Measurements from ENCODE around the gene COBL. TPM values are rescaled to one million over a fixed set of nuclear protein-coding genes. Genes with fewer than 3 reads are reported as not detected.

COBL gene
- total RNA-seq, 4 donors from 2014 or later, result 17.2 to 59.7 (median 31.0) TPM

DNA sequence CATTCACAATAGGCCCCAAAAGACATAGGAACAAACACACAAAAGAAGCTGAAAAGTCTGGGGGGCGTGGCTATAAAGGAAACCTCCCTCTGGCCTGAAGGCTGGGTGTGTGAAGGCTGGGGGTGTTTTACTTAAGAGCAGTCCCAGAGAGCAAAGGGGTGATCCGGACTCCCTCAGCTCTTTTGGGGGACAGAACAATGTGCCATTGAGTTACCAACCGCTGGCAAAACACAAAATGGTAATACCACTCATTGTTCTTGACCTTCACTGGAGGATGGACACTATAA is 189.0 kb downstream of the COBL start:
- Histone ChIP-seq H3K27ac (no peak overlapping the region), H3K9me3 (no peaks in the 10 kb centered on the region), H3K4me3 (no peak overlapping the region), H3K4me1 (peaks cover 0 to 9% (median 0%) of the 10 kb centered on the region in 3 donors), H3K27me3 (no peaks in the 10 kb centered on the region), H3K36me3 (no peaks in the 10 kb centered on the region)
- no peak for ATAC-seq
- no peak for TF ChIP-seq EP300 (IDR thresholded peaks at IDR 0.05)
- TF ChIP-seq, protein P1, sequence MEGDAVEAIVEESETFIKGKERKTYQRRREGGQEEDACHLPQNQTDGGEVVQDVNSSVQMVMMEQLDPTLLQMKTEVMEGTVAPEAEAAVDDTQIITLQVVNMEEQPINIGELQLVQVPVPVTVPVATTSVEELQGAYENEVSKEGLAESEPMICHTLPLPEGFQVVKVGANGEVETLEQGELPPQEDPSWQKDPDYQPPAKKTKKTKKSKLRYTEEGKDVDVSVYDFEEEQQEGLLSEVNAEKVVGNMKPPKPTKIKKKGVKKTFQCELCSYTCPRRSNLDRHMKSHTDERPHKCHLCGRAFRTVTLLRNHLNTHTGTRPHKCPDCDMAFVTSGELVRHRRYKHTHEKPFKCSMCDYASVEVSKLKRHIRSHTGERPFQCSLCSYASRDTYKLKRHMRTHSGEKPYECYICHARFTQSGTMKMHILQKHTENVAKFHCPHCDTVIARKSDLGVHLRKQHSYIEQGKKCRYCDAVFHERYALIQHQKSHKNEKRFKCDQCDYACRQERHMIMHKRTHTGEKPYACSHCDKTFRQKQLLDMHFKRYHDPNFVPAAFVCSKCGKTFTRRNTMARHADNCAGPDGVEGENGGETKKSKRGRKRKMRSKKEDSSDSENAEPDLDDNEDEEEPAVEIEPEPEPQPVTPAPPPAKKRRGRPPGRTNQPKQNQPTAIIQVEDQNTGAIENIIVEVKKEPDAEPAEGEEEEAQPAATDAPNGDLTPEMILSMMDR (IDR thresholded peaks at IDR 0.05), result no peak
- TF ChIP-seq POLR2AphosphoS5 (IDR thresholded peaks at IDR 0.05), result no peak
- 36 to 67% methylated on average over 1 to 2 of the region's 3 CpGs for WGBS, 2 donors (ENCODE audit: low coverage in 1 of 2)

GRCh38 chr7:51126813-51127617 is 189.6 kb downstream of the COBL start:
- Histone ChIP-seq H3K27ac (peak overlapping the region in 1 of 4 donors; percentile 6), H3K4me3 (no peak overlapping the region), H3K9me3 (no peaks in the 10 kb centered on the region), H3K36me3 (no peaks in the 10 kb centered on the region), H3K27me3 (no peaks in the 10 kb centered on the region), H3K4me1 (peaks cover 0 to 14% (median 0%) of the 10 kb centered on the region in 3 donors)
- no peak for ATAC-seq
- WGBS, 2 donors (ENCODE audit: low coverage in 1 of 2), result 91 to 93% methylated on average over 7 to 15 of the region's 19 CpGs
- TF ChIP-seq EP300 (IDR thresholded peaks at IDR 0.05) (no peak), POLR2A (IDR thresholded peaks at IDR 0.05) (no peak), POLR2AphosphoS5 (IDR thresholded peaks at IDR 0.05) (no peak)
- TF ChIP-seq, protein P1 (IDR thresholded peaks at IDR 0.05), result no peak

DNA sequence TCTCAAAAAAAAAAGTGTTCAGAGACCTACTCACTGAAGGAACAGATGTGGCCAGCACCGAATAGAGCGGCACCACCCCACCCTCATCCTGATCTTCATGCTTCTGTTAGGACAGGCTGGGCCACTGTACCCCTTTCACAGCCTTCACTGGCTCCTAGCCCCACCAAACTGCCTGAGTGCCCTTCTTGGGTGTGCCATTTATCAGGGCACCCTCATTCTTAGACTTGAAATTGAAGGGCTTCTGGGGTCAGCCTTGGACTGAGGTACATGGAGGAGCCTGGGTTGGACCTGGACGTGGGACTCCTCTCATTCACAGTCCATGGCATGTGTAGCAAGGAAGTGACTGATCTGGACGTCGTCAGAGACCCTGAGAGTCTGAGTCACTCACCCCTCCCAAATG is 190.3 kb downstream of the COBL start:
- Histone ChIP-seq H3K27me3 (no peaks in the 10 kb centered on the region), H3K27ac (peak overlapping the region in 1 of 4 donors; percentile 6), H3K4me1 (peaks cover 0 to 21% (median 0%) of the 10 kb centered on the region in 3 donors), H3K9me3 (no peaks in the 10 kb centered on the region), H3K4me3 (no peak overlapping the region), H3K36me3 (no peaks in the 10 kb centered on the region)
- 100% methylated on average over 2 to 3 of the region's 5 CpGs for WGBS, 2 donors (ENCODE audit: low coverage in 1 of 2)
- no peak for ATAC-seq
- TF ChIP-seq POLR2AphosphoS5 (IDR thresholded peaks at IDR 0.05), result no peak
- TF ChIP-seq, protein P1 (IDR thresholded peaks at IDR 0.05), result no peak
- no peak for TF ChIP-seq POLR2A (IDR thresholded peaks at IDR 0.05)
- TF ChIP-seq EP300 (IDR thresholded peaks at IDR 0.05), result no peak

DNA sequence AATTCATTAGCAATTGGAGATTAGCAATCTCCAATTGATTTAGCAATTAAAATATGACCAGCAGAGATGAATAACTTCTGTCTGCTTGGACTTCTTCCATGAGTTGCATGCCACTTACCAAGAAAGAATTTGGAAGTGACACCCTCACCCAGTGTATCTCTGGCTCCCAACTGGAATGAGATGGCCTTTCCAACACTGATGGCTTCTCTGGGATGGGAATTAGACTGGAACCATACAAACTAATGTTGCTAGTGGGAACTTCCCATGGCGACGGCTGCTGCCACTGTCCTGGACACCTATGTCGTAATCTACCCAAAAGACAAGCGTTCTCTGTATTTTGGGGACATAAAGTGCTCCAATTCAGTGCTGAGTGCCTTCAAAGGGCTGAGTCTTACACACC is 192.3 kb downstream of the COBL start:
- H3K27ac ChIP-seq, result no peak overlapping the region
- no peaks in the 10 kb centered on the region for H3K36me3 ChIP-seq
- H3K4me3 ChIP-seq, result no peak overlapping the region
- no peak for TF ChIP-seq POLR2AphosphoS5 (IDR thresholded peaks at IDR 0.05)
- TF ChIP-seq, protein P1 (IDR thresholded peaks at IDR 0.05), result no peak
- TF ChIP-seq POLR2A (IDR thresholded peaks at IDR 0.05), result no peak
- TF ChIP-seq EP300 (IDR thresholded peaks at IDR 0.05), result no peak
- H3K4me1 ChIP-seq, result peaks cover 0 to 16% (median 0%) of the 10 kb centered on the region in 3 donors
- ATAC-seq, result no peak
- H3K27me3 ChIP-seq, result no peaks in the 10 kb centered on the region
- no peaks in the 10 kb centered on the region for H3K9me3 ChIP-seq
- WGBS, 2 donors (ENCODE audit: low coverage in 1 of 2), result 73 to 81% methylated on average over 3 to 4 of the region's 4 CpGs
